MG63 (cell line): Measurements from ENCODE around the gene COL23A1. TPM values are rescaled to one million over a fixed set of nuclear protein-coding genes. Genes with fewer than 3 reads are reported as not detected.

Experiments
- DNase-seq: peaks from one replicate; pipeline ENCODE4 v3.0.0-alpha.2; 2020
- H3K27me3 ChIP-seq: fragments of 250-450 bp; sonication (Bioruptor Pico); 2 replicates; pipeline ENCODE4 v1.5.1; 2020; ENCODE audit warnings: mild to moderate bottlenecking, moderate library complexity
- H3K36me3 ChIP-seq: fragments of 250-450 bp; sonication (Bioruptor Pico); 2 replicates; pipeline ENCODE4 v1.5.1; 2020; ENCODE audit warnings: mild to moderate bottlenecking, moderate library complexity
- H3K4me3 ChIP-seq: fragments of 250-450 bp; sonication (Bioruptor Pico); 2 replicates; pipeline ENCODE4 v1.5.1; 2020; ENCODE audit warnings: mild to moderate bottlenecking, moderate library complexity
- H3K9me3 ChIP-seq: fragments of 250-450 bp; sonication (Bioruptor Pico); 2 replicates; pipeline ENCODE4 v1.5.1; 2020; ENCODE audit warnings: mild to moderate bottlenecking, moderate library complexity
- total RNA-seq: library from RNA; depleted of rRNA; stranded (reverse); fragments of >200 nt; shearing (Covaris generic); gene quantifications from 2 replicates; pipeline ENCODE4 v1.2.3, GENCODE V29; 2014; ENCODE audit warnings: low replicate concordance

Gene COL23A1
- total RNA-seq, 1 experiment from 2014 or later = 107 TPM

DNA sequence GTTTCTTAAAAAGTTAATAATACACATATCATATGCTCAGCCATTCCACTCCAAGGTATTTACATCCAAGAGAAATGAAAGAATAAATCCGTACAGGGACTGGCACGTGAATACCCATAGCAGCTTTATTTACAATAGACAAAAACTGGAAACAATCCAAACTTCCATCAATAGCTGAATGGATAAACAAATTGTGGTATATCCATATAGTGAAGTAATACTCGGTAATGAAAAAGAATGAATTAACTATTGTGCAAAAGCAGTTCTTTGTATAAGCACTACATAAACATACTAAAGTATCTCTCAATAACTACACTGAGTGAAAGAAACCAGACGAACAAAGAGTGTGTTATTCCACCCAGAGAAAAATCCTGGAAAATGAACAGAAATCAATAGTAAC lies 17.6 kb downstream of the COL23A1 start:
- DNase-seq = no peak
- H3K4me3 ChIP-seq = no peak overlapping the region
- H3K27me3 ChIP-seq = no peaks in the 10 kb centered on the region
- peaks cover 83% of the 10 kb centered on the region for H3K36me3 ChIP-seq
- peaks cover 5% of the 10 kb centered on the region; the same call in 1 of the 2 replicates for H3K9me3 ChIP-seq

DNA sequence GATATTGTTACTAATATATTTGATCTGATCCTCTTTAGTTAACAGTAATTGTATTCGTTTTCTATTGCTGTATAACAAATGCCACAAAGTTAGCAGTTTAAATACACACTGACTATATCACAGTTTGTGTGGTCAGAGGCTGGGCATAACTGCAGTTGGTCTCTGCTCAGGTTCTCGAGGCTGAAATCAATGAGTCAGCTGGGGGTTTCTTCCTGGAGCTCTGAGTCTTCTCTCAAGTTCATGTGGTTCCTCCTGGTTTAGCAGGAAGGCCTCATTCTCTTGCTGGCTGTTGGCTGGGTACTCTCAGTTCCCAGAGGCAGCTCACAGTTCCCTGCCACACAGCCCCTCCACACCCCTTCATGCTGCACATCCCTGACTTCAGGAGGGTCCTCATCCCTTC lies 20.7 kb downstream of the COL23A1 start:
- Histone ChIP-seq H3K27me3 (no peaks in the 10 kb centered on the region), H3K4me3 (no peak overlapping the region), H3K36me3 (peaks cover 77% of the 10 kb centered on the region), H3K9me3 (peaks cover 5% of the 10 kb centered on the region; the same call in 1 of the 2 replicates)
- peak; percentile 67 for DNase-seq

DNA sequence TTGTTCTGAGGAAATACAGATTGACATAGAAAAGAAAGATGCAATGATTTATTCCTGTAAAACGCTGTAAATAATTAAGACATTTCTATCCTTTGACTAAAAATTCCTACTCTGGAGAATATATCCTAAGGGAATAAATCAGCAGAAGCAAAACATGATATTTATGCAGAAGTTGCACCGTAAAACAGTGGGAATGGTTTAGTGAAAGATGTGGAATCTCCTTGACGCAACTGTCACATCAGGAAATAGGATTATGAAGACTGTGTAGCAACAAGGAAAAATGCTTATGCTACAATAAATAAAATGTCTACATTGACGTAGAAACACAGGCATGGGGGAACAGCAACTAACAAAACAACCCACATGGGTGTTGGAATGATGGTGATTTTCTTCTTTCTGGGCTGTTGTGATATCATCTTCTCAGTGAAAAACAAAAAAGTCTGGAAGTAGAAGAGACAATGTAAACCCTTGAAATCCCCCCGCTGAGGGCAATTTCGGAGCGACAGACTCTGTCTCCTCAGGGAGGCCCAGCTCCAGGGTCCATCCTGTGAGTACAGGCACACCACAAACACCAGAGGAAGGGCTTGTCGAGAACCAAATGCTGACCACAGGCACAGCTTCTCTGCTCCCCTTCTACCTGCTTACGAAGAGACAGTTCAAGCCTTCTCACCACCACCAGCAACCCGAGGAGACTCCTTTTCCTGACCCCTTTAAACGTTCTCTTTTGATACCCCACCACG lies 25.2 kb downstream of the COL23A1 start:
- Histone ChIP-seq H3K27me3 (no peaks in the 10 kb centered on the region), H3K4me3 (no peak overlapping the region), H3K9me3 (peaks cover 5% of the 10 kb centered on the region), H3K36me3 (peaks cover 75% of the 10 kb centered on the region)
- no peak for DNase-seq

DNA sequence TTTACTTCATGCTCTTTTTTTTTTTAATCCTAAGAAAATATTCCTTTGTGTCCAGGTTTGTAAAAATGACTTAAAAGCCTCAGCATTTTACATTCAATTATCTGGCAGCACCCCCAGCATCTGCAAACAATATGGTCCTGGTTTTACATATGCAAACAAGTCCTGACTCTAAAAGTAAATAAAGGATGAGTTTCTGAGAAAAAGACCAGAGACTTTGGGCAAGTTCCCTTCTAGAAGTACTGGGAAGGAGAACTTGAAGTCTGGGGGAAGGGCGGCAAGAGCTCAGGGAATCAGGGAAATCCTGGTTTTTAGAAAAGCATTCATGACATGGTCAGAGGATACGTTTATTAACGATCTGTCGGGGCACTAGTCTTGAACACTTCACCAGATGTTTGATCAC lies 25.8 kb downstream of the COL23A1 start:
- Histone ChIP-seq H3K27me3 (no peaks in the 10 kb centered on the region), H3K36me3 (peaks cover 73% of the 10 kb centered on the region), H3K9me3 (peaks cover 5% of the 10 kb centered on the region), H3K4me3 (no peak overlapping the region)
- DNase-seq = no peak

DNA sequence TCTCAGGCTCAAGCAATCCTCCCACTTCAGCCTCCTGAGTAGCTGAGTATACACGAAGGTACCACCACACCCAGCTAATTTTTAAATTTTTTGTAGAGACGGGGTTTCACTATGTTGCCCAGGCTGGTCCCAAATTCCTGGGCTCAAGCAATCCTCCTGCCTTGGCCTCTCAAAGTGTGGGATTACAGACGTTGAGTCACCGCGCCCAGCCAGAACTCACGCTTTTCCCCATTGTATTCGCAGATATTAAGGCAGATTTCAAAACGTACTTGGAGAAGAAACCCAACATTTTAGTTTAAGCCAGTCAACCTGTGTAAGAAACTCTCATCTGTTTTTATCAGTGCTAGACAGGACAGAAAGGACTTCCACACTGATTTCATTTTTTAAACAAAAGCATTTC lies 26.6 kb downstream of the COL23A1 start:
- no peak for DNase-seq
- H3K27me3 ChIP-seq = no peaks in the 10 kb centered on the region
- peaks cover 71% of the 10 kb centered on the region for H3K36me3 ChIP-seq
- H3K4me3 ChIP-seq = no peak overlapping the region
- H3K9me3 ChIP-seq = peaks cover 5% of the 10 kb centered on the region

DNA sequence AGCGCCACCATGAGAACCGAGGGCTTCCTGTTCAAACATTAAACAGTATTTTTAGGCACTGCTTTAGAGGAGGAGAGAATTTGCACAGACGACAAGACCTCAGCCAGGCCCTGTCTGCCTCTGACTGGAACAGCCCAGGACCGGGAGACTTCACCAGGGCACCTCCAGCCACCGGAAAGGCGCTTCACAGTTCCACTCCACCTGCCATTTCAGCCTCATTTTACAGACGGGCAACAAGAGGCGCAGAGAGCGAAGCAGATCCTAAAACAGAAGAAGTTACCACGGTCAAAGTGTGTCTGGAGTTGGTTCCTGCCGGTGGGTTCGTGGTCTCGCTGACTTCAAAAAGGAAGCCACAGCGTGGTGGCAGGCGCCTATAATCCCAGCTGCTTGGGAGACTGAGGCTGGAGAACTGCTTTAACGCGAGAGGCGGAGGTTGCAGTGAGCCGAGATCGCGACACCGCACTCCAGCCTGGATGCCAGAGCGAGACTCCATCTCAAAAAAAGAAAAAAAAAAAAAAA lies 28.4 kb downstream of the COL23A1 start:
- no peak for DNase-seq
- peaks cover 77% of the 10 kb centered on the region for H3K36me3 ChIP-seq
- H3K27me3 ChIP-seq = no peaks in the 10 kb centered on the region
- H3K4me3 ChIP-seq = no peak overlapping the region
- H3K9me3 ChIP-seq = peaks cover 5% of the 10 kb centered on the region

DNA sequence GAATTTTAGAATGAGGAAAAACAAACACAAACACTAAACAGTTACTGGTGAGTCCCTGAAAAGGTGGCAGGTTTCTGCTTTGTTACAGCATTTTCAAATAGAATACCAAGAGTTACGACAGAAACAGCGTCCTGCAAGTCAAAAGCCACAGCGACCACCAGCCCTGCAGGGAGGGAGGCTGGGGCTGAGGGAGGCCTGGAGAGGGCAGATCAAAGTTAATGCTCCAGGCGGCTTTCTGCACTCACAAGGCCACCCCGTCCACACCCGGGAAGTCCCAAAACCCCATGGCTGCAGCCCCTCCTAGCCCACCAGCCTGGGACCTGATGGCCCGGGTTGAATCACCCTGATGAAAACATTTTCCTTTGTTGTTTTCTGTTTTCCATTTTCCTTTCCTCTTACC lies 29.3 kb downstream of the COL23A1 start:
- Histone ChIP-seq H3K9me3 (peaks cover 5% of the 10 kb centered on the region), H3K4me3 (no peak overlapping the region), H3K36me3 (peaks cover 80% of the 10 kb centered on the region), H3K27me3 (no peaks in the 10 kb centered on the region)
- DNase-seq = no peak

DNA sequence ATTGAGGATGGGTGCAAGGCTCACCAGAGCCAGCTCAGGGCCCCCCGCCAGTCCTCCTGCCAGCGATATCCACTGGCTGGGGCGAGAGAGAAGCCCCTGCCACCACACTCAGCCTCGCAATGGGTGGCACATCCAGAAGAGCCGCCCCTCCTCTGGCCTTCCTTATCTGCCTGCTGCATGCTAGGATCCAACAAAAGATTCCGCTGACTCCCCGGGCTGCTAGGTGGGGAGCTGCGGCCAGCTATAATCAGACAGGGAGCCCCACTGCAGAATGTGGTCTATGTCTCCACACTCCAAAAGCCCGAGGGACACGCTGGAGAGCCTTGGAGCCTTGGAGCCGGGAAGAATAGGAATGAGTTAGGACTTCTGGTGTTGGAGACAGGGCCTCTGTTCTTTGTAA lies 32.8 kb downstream of the COL23A1 start:
- Histone ChIP-seq H3K9me3 (no peaks in the 10 kb centered on the region), H3K4me3 (no peak overlapping the region), H3K27me3 (no peaks in the 10 kb centered on the region), H3K36me3 (peaks cover 70% of the 10 kb centered on the region)
- DNase-seq = no peak

DNA sequence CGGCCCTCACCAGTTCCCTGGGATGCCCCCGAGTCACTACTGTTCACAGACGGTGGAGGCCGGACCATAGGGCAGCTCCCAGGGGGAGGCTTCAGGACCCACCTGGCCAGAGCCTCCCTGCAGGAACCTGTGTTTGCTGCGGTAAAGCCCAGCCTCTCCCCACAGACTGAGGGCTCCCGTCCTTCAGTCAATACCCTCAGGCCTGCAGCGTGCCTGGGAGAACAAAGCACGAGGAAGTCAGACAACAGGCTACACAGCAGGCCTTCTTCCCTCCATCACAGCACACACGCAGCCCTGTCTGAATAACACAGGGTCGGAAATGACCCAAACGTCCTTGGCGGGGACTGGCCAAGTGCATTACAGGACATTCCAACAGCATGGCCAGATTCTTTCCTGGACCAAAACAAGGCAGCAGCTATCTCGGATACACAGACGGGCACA lies 34.4 kb downstream of the COL23A1 start:
- Histone ChIP-seq H3K4me3 (no peak overlapping the region), H3K36me3 (peaks cover 57% of the 10 kb centered on the region), H3K9me3 (no peaks in the 10 kb centered on the region)

DNA sequence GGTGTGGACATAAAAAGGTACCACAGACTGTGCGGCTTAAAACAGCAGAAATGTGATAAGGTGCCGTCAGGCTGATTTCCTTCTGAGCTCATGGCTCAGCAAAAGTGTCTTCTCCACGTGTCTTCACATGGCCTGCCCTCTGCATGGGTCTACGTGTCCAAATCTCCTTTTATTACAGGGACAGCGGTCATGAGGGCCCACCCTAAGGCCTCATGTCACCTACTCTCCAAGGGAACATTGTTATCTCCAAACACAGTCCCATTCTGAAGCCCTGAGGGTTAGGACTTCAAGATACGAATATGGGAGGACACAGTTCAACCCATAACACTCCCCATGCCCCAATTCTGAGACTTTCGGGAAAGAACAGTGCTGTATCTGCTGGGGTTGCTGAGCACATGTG lies 35.2 kb downstream of the COL23A1 start:
- Histone ChIP-seq H3K36me3 (peaks cover 49% of the 10 kb centered on the region), H3K9me3 (no peaks in the 10 kb centered on the region), H3K4me3 (no peak overlapping the region), H3K27me3 (no peaks in the 10 kb centered on the region)
- no peak for DNase-seq

More for the DNA sequence above, 34.4 kb downstream of the COL23A1 start:
- no peaks in the 10 kb centered on the region for H3K27me3 ChIP-seq
- no peak for DNase-seq

DNA sequence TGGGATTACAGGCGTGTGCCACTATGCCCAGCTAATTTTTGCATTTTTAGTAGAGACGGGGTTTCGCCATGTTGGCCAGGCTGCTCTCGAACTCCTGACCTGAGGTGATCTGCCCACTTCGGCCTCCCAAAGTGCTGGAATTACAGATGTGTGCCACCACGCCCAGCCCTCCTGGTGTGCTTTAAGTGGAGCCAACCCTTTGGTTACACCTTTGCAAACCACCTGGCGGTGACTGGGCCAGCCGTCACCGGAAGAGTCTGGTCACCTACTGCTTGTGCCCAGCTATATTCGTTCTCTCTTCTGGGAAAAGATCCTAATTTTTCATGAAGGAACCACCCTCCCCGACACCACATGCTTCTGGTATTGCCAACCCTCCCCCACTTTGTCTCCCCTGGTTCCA lies 35.9 kb downstream of the COL23A1 start:
- no peaks in the 10 kb centered on the region for H3K27me3 ChIP-seq
- no peaks in the 10 kb centered on the region for H3K9me3 ChIP-seq
- H3K36me3 ChIP-seq = peaks cover 47% of the 10 kb centered on the region
- H3K4me3 ChIP-seq = no peak overlapping the region
- DNase-seq = no peak

DNA sequence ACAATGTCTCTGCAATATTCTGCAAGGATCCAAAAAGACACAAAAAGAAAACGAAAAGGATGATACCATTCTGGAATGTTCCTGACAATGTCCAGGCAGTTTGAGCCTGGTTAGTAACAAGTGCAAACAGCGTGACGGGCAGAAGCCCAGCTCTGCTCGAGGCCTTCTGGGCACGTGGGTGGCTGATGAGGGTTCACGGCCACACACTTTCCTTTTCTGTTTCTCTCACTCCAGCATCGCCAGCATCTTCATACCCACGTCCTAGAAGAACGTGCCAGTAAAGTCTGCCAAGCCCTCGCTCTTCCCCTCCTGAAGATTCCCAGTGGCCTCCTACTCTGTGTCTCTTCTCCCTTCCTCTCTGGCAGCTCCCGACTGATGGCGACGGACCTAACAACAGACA lies 36.7 kb downstream of the COL23A1 start:
- no peak for DNase-seq
- Histone ChIP-seq H3K27me3 (no peaks in the 10 kb centered on the region), H3K9me3 (no peaks in the 10 kb centered on the region), H3K36me3 (peaks cover 40% of the 10 kb centered on the region), H3K4me3 (no peak overlapping the region)

DNA sequence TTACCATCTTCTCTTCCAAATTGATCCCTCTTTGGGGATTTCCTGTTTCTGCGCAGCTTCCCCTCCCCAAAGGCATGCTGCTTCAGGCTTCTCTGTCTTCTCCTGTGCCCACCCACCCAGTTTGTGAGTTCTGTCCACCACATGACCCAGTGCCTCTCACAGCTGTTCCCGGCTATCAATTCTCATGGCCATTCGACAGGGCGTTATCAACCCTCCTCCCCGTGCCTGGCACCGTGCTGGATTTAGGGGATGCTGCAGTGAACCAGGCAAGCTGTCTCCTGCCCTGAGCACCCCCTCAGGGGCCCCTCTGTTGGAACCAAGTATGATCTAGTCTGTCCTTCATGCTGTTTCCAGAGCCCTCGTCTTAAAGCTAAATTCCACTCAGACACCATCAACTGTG lies 38.7 kb downstream of the COL23A1 start:
- no peak overlapping the region for H3K4me3 ChIP-seq

DNA sequence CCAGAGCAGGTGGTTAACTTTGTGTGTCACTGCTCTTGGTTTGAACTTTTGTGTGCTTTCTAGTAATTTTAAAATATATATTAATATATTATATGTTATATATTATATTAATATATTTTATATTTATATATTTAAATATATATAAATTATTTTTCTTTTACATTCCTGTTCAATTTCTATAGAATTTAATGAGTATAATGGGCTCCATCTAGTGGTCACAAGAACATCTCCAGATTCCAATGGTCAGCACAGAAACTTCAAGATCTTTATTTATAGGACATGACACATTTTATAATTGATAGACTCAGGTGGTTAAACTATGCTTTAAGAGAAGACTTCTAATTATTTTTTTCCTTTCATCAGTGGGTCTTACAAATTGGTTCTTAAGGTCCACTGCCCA lies 39.1 kb downstream of the COL23A1 start:
- H3K4me3 ChIP-seq = no peak overlapping the region
- no peaks in the 10 kb centered on the region for H3K27me3 ChIP-seq
- no peak for DNase-seq
- H3K9me3 ChIP-seq = no peaks in the 10 kb centered on the region
- peaks cover 27% of the 10 kb centered on the region for H3K36me3 ChIP-seq

More for the DNA sequence above, 38.7 kb downstream of the COL23A1 start:
- no peak for DNase-seq
- Histone ChIP-seq H3K9me3 (no peaks in the 10 kb centered on the region), H3K27me3 (no peaks in the 10 kb centered on the region), H3K36me3 (peaks cover 28% of the 10 kb centered on the region)

DNA sequence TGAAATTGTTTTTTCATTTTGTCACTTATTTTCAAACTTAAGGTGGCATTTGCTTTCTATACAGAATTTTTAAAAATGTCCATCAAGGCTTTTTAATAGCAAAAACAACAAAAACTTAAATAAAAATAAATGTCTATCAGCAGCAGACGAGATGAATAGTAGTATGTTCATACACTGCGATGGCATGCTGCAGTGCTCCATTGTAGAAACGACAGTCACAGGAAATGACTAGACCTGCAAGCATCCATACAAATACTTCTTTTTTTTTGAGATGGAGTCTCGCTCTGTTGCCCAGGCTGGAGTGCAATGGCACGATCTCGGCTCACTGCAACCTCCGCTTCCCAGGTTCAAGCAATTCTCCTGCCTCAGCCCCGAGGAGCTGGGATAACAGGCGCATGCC lies 41.4 kb downstream of the COL23A1 start:
- DNase-seq = peak; percentile 41
- peaks cover 25% of the 10 kb centered on the region for H3K36me3 ChIP-seq
- H3K27me3 ChIP-seq = no peaks in the 10 kb centered on the region
- no peaks in the 10 kb centered on the region for H3K9me3 ChIP-seq
- no peak overlapping the region for H3K4me3 ChIP-seq

DNA sequence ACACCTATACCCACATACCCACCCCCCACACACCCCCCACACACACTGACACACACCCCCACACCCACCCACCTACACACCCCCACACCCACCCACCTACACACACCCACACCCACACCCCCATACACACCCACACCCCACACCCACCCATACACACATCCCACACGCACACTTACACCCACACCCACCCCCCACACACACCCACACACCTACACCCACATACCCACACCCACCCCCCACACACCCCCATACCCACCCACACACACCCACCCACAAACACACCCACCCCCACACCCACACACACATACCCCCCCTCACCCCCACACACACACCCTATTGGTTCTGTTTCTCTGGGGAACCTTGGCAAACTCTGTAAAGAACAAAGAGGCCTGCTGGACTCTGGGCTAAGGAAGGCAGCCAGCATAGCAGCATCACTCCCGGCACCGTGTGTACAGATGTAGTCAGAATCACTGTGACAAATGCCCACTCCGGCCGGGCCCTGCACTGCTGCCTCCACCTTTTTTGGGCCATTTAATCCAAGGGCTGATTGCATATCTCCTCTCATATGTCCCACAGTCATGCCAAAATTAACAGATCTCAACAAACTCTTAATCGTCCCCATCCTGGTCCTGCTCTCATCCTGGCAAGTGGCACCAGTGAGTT lies 42.3 kb downstream of the COL23A1 start:
- DNase-seq = peak; percentile 72
- Histone ChIP-seq H3K4me3 (no peak overlapping the region), H3K36me3 (peaks cover 27% of the 10 kb centered on the region), H3K27me3 (no peaks in the 10 kb centered on the region), H3K9me3 (no peaks in the 10 kb centered on the region)

DNA sequence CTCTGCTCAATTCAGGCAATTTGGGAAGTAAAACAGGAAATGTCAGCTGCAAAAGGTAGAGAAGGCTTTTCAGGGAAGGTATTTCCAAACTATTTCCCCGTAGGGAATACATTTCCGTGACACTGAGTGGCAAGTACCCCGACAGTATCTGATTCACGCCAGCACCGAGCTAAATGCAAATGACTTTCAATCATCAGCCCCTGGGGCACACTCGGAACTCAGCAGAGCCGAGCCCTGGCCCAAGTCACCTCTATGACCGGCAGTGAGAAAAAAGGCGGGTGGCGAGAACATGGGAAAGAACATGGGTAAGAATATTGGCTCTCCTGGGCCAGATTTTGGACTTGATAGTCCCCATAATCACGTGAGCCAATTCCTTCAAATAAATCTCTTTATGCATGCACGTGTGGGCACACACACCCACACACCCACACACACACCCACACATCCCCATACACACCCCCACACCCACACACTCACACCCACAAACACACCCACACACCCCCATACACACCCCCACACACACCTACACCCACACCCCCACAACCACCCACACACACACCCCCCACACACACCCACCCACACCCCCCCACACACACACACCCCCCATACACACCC lies 43.0 kb downstream of the COL23A1 start:
- Histone ChIP-seq H3K27me3 (no peaks in the 10 kb centered on the region), H3K9me3 (no peaks in the 10 kb centered on the region), H3K36me3 (peaks cover 28% of the 10 kb centered on the region), H3K4me3 (no peak overlapping the region)
- DNase-seq = no peak
